ENCODE measurements around the gene PTPRQ.

DNA sequence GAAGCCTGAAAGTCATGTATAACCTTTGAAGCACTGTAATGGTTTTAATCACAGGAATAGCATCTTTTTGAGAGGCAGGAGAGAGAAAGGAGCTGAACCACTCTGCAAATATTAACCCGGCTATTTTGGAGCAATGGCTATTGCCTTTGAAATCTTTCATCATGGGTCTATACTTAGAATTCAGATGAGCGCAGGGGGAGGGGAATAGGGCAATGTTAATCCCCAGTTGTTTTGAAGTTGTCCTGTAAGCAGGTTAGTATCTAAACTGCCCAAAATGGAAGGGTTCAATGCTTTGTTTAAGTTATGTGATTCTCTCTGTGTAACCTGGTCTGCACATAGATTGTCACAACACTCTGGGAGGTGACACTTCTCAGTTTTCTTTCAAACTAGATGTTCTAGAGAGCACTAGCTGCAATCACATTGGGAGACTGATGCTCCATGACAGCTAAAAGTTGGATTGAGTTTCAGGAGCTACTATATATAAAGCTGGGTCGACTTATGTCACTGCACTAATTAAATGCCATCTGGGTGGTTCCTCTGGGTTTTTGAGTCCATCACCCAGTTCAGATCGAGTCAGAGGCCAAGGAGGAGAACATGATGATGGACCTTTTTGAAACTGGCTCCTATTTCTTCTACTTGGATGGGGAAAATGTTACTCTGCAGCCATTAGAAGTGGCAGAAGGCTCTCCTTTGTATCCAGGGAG, 263.2 kb downstream of the PTPRQ start, which contains the start of gene MYF6:
- TF ChIP-seq, protein P1, sequence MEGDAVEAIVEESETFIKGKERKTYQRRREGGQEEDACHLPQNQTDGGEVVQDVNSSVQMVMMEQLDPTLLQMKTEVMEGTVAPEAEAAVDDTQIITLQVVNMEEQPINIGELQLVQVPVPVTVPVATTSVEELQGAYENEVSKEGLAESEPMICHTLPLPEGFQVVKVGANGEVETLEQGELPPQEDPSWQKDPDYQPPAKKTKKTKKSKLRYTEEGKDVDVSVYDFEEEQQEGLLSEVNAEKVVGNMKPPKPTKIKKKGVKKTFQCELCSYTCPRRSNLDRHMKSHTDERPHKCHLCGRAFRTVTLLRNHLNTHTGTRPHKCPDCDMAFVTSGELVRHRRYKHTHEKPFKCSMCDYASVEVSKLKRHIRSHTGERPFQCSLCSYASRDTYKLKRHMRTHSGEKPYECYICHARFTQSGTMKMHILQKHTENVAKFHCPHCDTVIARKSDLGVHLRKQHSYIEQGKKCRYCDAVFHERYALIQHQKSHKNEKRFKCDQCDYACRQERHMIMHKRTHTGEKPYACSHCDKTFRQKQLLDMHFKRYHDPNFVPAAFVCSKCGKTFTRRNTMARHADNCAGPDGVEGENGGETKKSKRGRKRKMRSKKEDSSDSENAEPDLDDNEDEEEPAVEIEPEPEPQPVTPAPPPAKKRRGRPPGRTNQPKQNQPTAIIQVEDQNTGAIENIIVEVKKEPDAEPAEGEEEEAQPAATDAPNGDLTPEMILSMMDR (conservative IDR thresholded peaks at IDR 0.05), result no peak
- no peak for TF ChIP-seq EZH2 (IDR thresholded peaks at IDR 0.05; ENCODE audit: low read depth)

All from PC-9 (cell line).